A549 (cell line): ENCODE measurements around the gene TMEM119.

Experiments used
- CHD2 ChIP-seq: fragments of 150-350 bp; IDR thresholded peaks from 2 replicates; pipeline ENCODE4 v1.6.1; 2014; ENCODE audit warnings: low read length; ENCODE audit not compliant: partially characterized antibody
- CHD4 ChIP-seq: fragments of 200-600 bp; sonication (generic); IDR thresholded peaks from 2 replicates; pipeline ENCODE4 v1.6.1; 2016; ENCODE audit warnings: antibody characterized with exemption, mild to moderate bottlenecking, borderline replicate concordance
- CTCF ChIP-seq: fragments of >200 bp; sonication (Bioruptor Twin); formaldehyde crosslinking; IDR thresholded peaks from 3 replicates; pipeline ENCODE4 v1.5.1; 2016
- HMGXB4 ChIP-seq: fragments of 250-450 bp; sonication (Bioruptor Pico); IDR thresholded peaks from 2 replicates; pipeline ENCODE4 v1.5.0; 2021; ENCODE audit warnings: mild to moderate bottlenecking, moderate library complexity, borderline replicate concordance
- JUN ChIP-seq, 2 experiments: fragments of >200 bp; sonication (Bioruptor Twin); formaldehyde crosslinking; IDR thresholded peaks; 2 replicates in 1 of 2; 3 replicates in 1 of 2; pipeline ENCODE4 v1.6.1; 2016 to 2017
- JUNB ChIP-seq: fragments of >200 bp; sonication (Bioruptor Twin); formaldehyde crosslinking; IDR thresholded peaks from 2 replicates; pipeline ENCODE4 v1.6.1; 2016
- MAFK ChIP-seq: fragments of 450-650 bp; IDR thresholded peaks from 2 replicates; pipeline ENCODE4 v1.6.1; 2014; ENCODE audit not compliant: partially characterized antibody
- MAX ChIP-seq: IDR thresholded peaks from 2 replicates; pipeline ENCODE4 v1.6.1; 2012
- PHF8 ChIP-seq: fragments of 200-600 bp; sonication (generic); IDR thresholded peaks from 2 replicates; pipeline ENCODE4 v1.6.1; 2016; ENCODE audit warnings: low read depth, mild to moderate bottlenecking, antibody characterized with exemption, moderate library complexity, borderline replicate concordance
- POLR2A ChIP-seq: IDR thresholded peaks from 2 replicates; pipeline ENCODE4 v1.6.1; 2012; ENCODE audit warnings: mild to moderate bottlenecking, low read length
- REST ChIP-seq: fragments of 200-600 bp; sonication (generic); IDR thresholded peaks from 2 replicates; pipeline ENCODE4 v1.6.1; 2016; ENCODE audit warnings: antibody characterized with exemption, mild to moderate bottlenecking, moderate library complexity
- RFX5 ChIP-seq: fragments of 450-650 bp; IDR thresholded peaks from 2 replicates; pipeline ENCODE4 v1.7.1; 2014; ENCODE audit warnings: antibody characterized with exemption, mild to moderate bottlenecking, moderate library complexity
- RNF2 ChIP-seq: fragments of 200-600 bp; sonication (generic); IDR thresholded peaks from 2 replicates; pipeline ENCODE4 v1.6.1; 2016; ENCODE audit warnings: low read depth, mild to moderate bottlenecking, antibody characterized with exemption, moderate library complexity, borderline replicate concordance
- ZNF302 ChIP-seq: fragments of 250-450 bp; sonication (Bioruptor Pico); IDR thresholded peaks from 2 replicates; pipeline ENCODE4 v1.9.0; 2021; ENCODE audit warnings: inconsistent platforms, mild to moderate bottlenecking, moderate library complexity

GRCh38 chr12:108645686-108646599 lies 48.1 kb upstream of the TMEM119 start:
- no peak for TF ChIP-seq POLR2A
- no peak for TF ChIP-seq CTCF
- TF ChIP-seq RFX5: no peak
- no peak for TF ChIP-seq REST
- TF ChIP-seq RNF2: no peak
- no peak for TF ChIP-seq ZNF302 (CRISPR knock-in tag)
- no peak for TF ChIP-seq MAFK
- no peak for TF ChIP-seq CHD2
- TF ChIP-seq CHD4: no peak
- no peak for TF ChIP-seq HMGXB4
- TF ChIP-seq MAX: no peak
- TF ChIP-seq JUNB: no peak
- no peak for TF ChIP-seq JUN (IDR thresholded peaks at IDR 0.05)
- TF ChIP-seq PHF8: no peak
